HepG2 (cell line): ENCODE measurements around the gene IGDCC3. TPM values are rescaled to one million over a fixed set of nuclear protein-coding genes. Genes with fewer than 3 reads are reported as not detected.

Experiments used
- ARNT ChIP-seq: fragments of 450-650 bp; IDR thresholded peaks from 2 replicates; pipeline ENCODE4 v1.6.1; 2017
- GATAD1 ChIP-seq: IDR thresholded peaks from 2 replicates; pipeline ENCODE4 v1.6.1; 2016; ENCODE audit warnings: missing genetic modification reagents, missing compliant biosample characterization
- HMG20B ChIP-seq: conservative IDR thresholded peaks from 2 replicates; pipeline ENCODE4 v1.6.1; 2016; ENCODE audit warnings: missing genetic modification reagents, missing compliant biosample characterization
- IRF2 ChIP-seq: IDR thresholded peaks from 2 replicates; pipeline ENCODE4 v1.6.1; 2018; ENCODE audit warnings: missing genetic modification reagents, missing compliant biosample characterization
- MIXL1 ChIP-seq: IDR thresholded peaks from 2 replicates; pipeline ENCODE4 v1.6.1; 2016
- NR0B2 ChIP-seq: sonication (generic); formaldehyde crosslinking; IDR thresholded peaks from 2 replicates; pipeline ENCODE4 v1.4.0; 2020; ENCODE audit warnings: mild to moderate bottlenecking, missing genetic modification reagents
- POLR2AphosphoS2 ChIP-seq: IDR thresholded peaks from 2 replicates; pipeline ENCODE4 v1.6.1; 2011; ENCODE audit warnings: low read depth, low read length, improper control_type of control experiment
- SALL1 ChIP-seq: sonication (generic); formaldehyde crosslinking; IDR thresholded peaks from 2 replicates; pipeline ENCODE4 v1.8.0; 2022; ENCODE audit warnings: mild to moderate bottlenecking, missing genetic modification reagents
- TGIF2 ChIP-seq: IDR thresholded peaks from 2 replicates; pipeline ENCODE4 v1.6.1; 2016; ENCODE audit warnings: control low read depth, missing compliant biosample characterization
- ZNF142 ChIP-seq: sonication (generic); formaldehyde crosslinking; IDR thresholded peaks from 2 replicates; pipeline ENCODE4 v1.4.0; 2020; ENCODE audit warnings: missing genetic modification reagents
- ZNF256 ChIP-seq: sonication (generic); formaldehyde crosslinking; conservative IDR thresholded peaks from 2 replicates; pipeline ENCODE4 v1.4.0; 2020; ENCODE audit warnings: missing genetic modification reagents
- ZNF569 ChIP-seq: sonication (generic); formaldehyde crosslinking; IDR thresholded peaks from 2 replicates; pipeline ENCODE4 v1.5.0; 2020; ENCODE audit warnings: mild to moderate bottlenecking, missing genetic modification reagents, moderate library complexity, borderline replicate concordance
- ZNF670 ChIP-seq: sonication (generic); formaldehyde crosslinking; IDR thresholded peaks from 2 replicates; pipeline ENCODE4 v1.8.0; 2022; ENCODE audit warnings: mild to moderate bottlenecking, missing genetic modification reagents, borderline replicate concordance
- ZNF687 ChIP-seq: sonication (generic); formaldehyde crosslinking; IDR thresholded peaks from 2 replicates; pipeline ENCODE4 v1.5.1; 2020; ENCODE audit warnings: mild to moderate bottlenecking, missing genetic modification reagents, moderate library complexity
- ZNF749 ChIP-seq: sonication (generic); formaldehyde crosslinking; IDR thresholded peaks from 2 replicates; pipeline ENCODE4 v1.8.0; 2022; ENCODE audit warnings: mild to moderate bottlenecking, missing genetic modification reagents, moderate library complexity, borderline replicate concordance
- ZNF879 ChIP-seq: sonication (generic); formaldehyde crosslinking; IDR thresholded peaks from 2 replicates; pipeline ENCODE4 v1.8.1; 2023; ENCODE audit warnings: missing genetic modification reagents
- ZUFSP ChIP-seq: sonication (generic); formaldehyde crosslinking; IDR thresholded peaks from 2 replicates; pipeline ENCODE4 v1.9.0; 2021; ENCODE audit warnings: missing genetic modification reagents, mild to moderate bottlenecking, borderline replicate concordance
- polyA plus RNA-seq, 8 experiments: library from polyadenylated mRNA; depleted of rRNA in 3 of 8; stranded (reverse) in 7 of 8; unstranded in 1 of 8; fragments of >200 nt; fragmentation: Illumina TruSeq in 4 of 8; extraction: Trizol in 4 of 8; gene quantifications; 2 replicates each; pipeline versions ENCODE4 v1.2.1 to v1.2.3, GENCODE V29; 2011 to 2016; ENCODE audit warnings: low read depth in 4 of 8, missing spikeins in 1 of 8, mixed read lengths in 1 of 8; ENCODE audit not compliant: insufficient read depth in 1 of 8
- total RNA-seq, 5 experiments: library from RNA; depleted of rRNA; stranded (reverse); fragments of >200 nt; fragmentation: Illumina TruSeq; extraction: Trizol; gene quantifications; 2 replicates each; pipeline ENCODE4 v1.2.3, GENCODE V29; 2016; ENCODE audit warnings: low read depth in 1 of 5

Gene IGDCC3
- total and polyA plus RNA-seq, 2 of the 13 experiments (the other 11 are each of a cell fraction or from before 2014, with no cell fraction given), result 30.1 to 51.8 TPM

- TF ChIP-seq MIXL1, result no peak
- TF ChIP-seq GATAD1, result no peak
- no peak for TF ChIP-seq ARNT
- peak; percentile 61 for TF ChIP-seq ZNF687 (CRISPR knock-in tag)
- 0 out of 2 replicates have a peak, but pooled peaks have one; percentile 12 for TF ChIP-seq TGIF2
- TF ChIP-seq IRF2, result no peak
- TF ChIP-seq ZNF670 (CRISPR knock-in tag), result no peak
- peak; percentile 28; the same call in 1 of the 2 replicates for TF ChIP-seq SALL1 (CRISPR knock-in tag)
- TF ChIP-seq NR0B2 (CRISPR knock-in tag), result no peak
- TF ChIP-seq ZUFSP (CRISPR knock-in tag), result no peak
- no peak for TF ChIP-seq ZNF879 (CRISPR knock-in tag)
- TF ChIP-seq HMG20B (CRISPR knock-in tag), result no peak
- TF ChIP-seq ZNF749 (CRISPR knock-in tag), result no peak
- no peak for TF ChIP-seq ZNF142
- TF ChIP-seq ZNF569 (CRISPR knock-in tag), result no peak
- no peak for TF ChIP-seq ZNF256 (CRISPR knock-in tag)
- TF ChIP-seq POLR2AphosphoS2, result no peak
Observed at GRCh38 chr15:65377976-65378366, at the start of gene IGDCC3 (continued).
